GM21526 (cell line): ENCODE results near the gene PPP3CA.

Experiments used
- ATAC-seq: cut with Tn5 transposase; IDR thresholded peaks from one replicate; pipeline ENCODE4 v1.9.1; 2021; ENCODE audit warnings: moderate library complexity; ENCODE audit not compliant: unreplicated experiment, low FRiP score

PPP3CA gene

DNA sequence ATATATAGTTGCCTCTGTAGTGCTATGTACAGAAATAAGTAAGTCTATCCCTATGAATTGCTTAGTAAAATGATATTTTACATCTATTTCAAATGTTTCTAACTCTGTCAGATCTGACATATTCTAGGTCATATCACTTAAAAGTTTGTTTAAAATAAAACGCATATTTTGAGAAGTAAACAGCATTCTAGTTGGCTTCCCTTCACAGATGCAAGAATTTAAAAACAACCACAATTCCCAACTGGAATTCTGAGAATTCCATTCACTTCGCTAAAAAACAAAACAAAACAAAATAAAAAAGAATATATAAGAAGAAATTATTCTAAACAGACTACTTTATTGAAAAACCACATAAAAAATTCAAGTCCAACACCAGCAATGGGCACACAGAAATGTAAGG is 126.0 kb downstream of the PPP3CA start:
- ATAC-seq: no peak

DNA sequence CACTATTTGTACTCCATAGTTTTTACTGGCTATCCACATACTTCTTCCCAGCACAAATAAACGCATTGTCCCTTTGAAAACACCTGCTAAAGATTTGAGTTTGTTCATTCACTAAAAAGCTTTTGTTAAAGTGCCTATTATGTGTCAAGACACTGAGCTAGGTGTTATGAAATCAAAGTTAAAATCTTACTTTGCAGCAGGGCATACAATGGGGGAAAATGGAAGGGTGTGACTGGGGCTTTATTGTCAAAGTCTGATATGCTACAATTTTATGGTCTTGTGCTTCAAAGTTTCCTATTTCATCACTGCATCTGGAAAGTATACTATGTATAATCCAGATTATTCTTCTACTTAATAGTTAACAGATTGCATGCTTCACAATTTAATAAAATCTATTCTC is 128.4 kb downstream of the PPP3CA start:
- ATAC-seq: no peak

DNA sequence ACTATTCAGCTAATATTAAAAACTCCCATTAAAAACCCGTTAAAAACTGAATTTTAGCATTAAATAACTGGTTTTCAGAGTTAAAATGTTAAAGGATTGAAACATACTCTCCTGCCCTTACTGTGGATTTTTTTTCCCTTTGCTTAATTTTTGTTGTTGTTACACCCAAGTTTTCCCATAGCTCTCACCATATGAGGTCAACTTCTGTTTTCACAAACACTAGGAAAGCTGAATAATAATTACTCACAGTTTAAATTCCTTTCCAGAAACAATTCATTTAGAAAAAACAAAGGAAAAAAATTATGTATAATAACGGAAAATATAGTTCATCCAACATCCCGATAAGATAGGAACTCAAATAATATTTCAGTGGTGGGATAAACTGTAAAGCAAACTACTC is 129.0 kb downstream of the PPP3CA start:
- no peak for ATAC-seq

DNA sequence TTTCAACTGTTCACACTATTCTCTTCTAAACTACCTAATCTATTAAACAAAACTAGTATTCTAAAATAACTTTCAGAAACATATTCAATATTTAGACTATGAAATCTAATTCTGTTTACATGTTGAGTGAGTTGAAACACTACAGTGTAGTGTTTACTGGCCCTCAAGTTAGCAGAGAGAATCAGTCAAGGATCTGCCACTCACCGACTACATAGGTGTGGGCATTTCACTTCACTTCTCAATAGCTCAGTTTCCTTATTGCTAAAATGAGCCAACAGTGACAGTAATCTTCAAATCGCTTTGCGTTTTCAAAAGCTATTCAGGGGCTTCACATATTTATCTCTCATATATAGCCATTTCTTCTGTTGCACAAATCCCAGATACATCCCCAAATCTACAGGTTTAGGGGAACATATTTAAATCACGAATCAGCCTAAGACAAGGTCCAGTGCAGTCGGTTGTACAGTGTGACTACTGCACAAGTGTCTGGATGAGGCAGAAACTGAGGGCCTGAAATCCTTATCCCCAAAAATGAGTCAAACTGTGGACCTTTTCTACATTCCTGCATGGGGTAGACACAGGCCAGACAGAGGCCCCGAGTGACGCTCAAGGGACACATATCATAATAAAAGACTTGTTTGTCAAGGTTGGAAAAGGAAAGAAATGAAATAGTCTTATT is 129.8 kb downstream of the PPP3CA start:
- no peak for ATAC-seq

DNA sequence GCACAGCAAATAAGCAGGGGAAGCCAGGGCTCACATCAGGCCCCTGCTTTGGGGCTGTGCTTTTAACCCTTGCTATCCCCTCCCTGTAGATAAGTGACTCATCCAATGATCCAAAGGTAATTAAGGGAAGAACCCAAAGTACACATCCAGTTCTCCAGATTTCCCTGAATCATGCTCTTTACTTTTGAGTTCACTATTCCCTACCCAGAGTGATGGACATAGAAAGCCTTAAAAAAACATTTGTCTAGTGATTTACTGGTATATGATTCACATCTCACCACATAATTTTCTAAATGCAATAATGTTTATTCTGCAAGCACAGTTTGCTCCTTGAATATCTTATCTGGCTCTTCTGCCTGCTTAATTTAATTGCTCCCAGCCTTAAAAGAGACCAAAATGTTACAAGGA is 136.2 kb downstream of the PPP3CA start:
- ATAC-seq: no peak

- no peak for ATAC-seq
Observed at GRCh38 chr4:101210331-101210730, 137.0 kb downstream of the PPP3CA start.

GRCh38 chr4:101208171-101208570 is 139.2 kb downstream of the PPP3CA start:
- ATAC-seq: no peak

DNA sequence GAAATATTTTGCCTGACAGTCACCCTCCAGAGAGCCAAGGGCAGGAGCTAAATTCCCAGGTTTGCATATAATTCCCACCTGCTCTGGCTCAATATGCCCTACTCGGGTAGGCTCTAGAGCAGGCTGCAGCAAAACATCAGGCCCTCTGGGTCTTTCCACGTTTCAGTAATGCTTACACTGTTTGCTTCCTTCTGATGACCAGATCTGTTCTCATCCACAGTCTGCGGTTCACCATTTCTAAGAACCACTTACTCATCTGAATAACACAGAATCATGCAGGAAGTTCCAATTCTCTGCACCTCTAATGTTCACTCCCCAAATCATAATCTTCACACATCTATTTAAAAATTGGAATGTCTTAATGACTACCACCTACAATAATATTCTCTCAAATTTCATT is 141.4 kb downstream of the PPP3CA start:
- no peak for ATAC-seq

DNA sequence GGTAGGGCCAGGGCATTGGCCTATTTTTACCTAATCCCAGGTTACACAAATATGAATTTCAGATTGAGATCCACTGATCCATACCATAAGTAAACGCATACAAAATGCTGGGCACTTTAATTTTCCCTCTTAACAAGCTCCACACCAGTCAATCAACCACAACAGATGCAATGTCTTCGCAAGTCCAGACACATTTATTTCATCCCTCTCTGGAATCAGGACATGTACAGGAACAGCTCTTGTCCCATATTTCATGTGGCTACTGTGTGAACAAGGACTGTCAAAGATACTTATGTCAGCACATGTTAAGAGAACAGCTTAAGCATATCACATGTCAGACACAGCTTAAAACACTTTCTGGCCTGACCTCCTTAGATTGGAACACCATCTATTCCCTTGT is 145.9 kb downstream of the PPP3CA start:
- ATAC-seq: no peak

- ATAC-seq: no peak
Observed at GRCh38 chr4:101200561-101200960, 146.8 kb downstream of the PPP3CA start.

DNA sequence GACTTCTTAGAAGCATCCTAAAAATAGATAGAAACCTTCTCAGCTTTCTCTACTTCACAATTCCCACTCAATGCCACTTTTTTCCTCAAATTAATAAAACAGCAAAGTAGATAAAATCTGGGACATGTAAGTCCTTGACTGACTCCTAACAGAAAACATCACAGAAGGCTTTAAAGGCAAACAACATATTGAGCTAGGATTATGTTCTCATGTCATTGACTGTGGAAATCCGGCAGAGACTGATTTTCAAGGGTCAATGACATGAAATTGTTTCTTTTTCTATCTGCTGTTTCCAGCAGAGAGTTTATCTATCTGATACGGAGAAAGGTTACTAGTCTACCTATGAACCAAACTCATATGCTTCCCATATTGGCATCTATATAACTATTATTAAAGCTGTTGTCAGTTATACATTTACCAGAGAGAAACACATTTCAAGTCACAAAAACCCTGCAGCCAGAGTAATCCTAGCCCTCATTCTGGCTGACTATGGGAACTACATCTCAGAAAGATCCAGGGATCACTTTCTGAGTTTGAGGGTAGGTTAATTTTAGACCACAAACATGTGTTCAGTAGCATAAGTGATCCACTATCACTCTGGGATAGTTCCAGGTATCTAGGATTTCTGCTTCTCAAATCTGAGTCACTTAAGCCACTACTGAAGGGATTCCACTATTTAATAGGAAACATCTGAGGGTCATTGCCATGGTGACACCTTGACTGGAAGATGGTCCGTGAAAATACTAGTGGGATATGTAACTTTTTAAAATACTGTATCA is 147.6 kb downstream of the PPP3CA start:
- no peak for ATAC-seq

DNA sequence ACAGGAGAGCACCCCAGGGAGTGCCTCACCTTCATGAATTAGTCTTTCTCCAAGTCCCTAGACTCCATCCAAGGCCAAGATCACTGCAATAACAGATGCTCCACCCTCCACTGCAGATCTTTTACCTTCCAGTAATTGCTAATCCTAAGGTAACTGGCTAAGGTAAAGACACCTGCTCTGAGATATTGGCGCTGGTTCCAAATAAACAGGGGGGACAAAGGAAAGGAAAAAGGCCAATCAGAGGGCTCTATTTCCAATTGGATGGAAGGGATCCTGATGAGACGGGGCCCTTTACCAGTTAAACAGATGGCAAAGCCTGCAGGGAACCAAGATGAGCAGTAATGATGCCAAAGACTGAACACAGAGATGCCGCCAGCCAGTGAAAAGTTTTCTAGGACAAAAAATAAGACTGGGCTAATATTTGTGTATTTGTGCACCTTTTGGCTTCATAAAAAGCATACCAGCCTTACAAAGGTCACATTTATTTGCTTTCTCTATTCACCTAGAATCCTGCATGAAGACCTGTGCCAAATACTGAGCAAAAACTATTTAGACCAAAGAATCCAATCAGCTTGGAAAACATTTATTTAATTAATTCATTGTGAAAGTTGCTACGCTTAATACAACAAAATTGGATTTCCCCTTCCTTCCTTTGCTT is 148.5 kb downstream of the PPP3CA start:
- no peak for ATAC-seq

DNA sequence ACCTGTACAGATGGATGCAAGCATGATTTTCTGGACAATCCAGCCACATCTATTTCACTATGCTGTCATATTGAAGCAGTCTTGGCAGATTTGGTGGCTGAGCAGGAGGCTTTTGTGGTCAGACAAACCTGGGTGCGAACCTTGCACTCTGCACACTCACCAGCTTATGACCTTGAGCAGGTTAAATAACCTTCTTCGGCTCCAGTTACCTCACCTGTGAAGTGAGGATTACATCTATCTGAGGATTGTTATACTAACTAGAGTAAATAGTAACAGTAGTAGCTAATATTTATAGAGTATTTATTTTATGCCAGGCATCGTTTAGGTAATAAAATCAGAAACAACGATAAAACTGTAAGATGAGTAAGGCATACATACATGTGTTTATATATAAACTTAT is 150.0 kb downstream of the PPP3CA start:
- no peak for ATAC-seq

DNA sequence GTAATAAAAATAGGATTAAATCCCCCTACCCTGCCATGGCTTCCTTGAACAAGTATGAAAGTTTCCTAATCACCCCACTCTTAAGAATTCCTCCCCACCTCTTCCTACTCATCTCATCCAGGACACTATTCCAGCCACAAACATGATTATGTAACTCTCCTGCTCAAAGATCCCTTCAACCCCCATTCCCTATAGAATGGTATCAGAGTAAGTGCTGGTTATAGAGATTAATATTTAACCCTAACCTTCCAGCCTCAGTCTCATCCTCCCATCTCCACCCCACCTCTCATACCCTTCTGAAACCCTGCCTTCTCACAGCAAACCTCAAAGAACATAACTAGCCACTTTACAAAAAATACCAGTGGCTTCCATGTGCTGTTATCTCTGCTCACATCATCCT is 155.1 kb downstream of the PPP3CA start:
- no peak for ATAC-seq

GRCh38 chr4:101191302-101192098 is 155.8 kb downstream of the PPP3CA start:
- no peak for ATAC-seq

GRCh38 chr4:101190751-101191150 is 156.6 kb downstream of the PPP3CA start:
- ATAC-seq: no peak

GRCh38 chr4:101188906-101189305 is 158.4 kb downstream of the PPP3CA start:
- ATAC-seq: no peak

DNA sequence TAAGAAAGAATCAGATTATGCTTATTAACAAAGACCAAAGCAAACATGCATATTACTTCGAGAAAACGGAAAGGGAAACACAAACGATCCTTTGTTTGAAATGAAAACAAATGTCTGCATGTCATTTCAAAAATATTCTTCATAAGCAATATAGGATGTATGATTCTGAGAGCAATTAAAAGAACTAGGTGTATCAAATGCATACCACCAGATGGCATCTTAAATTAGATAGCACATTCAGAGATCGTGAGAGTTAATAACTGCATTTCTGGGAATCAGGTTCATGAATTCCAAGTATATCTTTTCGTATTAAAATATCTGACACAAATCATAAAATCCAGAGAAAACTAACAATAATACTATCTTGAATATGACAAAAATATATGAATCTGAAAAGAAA is 159.5 kb downstream of the PPP3CA start:
- no peak for ATAC-seq

- no peak for ATAC-seq
Observed at GRCh38 chr4:101186567-101187184, 160.7 kb downstream of the PPP3CA start.

DNA sequence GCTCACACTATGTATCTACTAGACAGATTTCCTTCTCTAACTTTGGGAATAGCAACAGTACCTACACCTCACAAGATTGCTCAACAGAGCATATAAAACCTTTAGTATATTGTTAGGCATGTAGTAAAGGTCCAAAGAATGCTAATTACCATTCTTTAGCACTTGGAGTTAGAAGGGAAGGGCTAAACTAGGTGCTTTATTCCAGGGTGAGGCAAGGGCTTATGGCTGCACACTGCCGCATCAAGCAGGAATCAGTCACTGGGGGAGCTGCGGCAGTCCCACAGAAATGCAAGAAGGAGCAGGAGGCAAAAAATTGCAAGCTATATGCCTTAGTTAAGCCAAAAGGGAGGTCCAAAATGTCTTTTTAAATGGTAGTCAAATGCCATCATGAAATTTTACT is 162.7 kb downstream of the PPP3CA start:
- no peak for ATAC-seq
